GM23338 (cell line): ENCODE data around the gene BSND. TPM values are rescaled to one million over a fixed set of nuclear protein-coding genes. Genes with fewer than 3 reads are reported as not detected.

Source experiments
- ATAC-seq: fragments of 200-7000 bp; cut with Tn5 transposase; 3 replicates; pipeline ENCODE4 v1.9.1; 2020
- DNase-seq: peaks from one replicate; pipeline ENCODE4 v3.0.0-alpha.2; 2015; ENCODE audit warnings: low spot score
- H2AFZ ChIP-seq: fragments of 200-600 bp; sonication (generic); 2 replicates; pipeline ENCODE4 v1.8.0; 2016; ENCODE audit warnings: antibody characterized with exemption, mild to moderate bottlenecking, moderate library complexity
- H3F3A ChIP-seq: fragments of 200-600 bp; sonication (generic); replicated peaks from 2 replicates; pipeline ENCODE4 v1.8.0; 2017; ENCODE audit warnings: antibody characterized with exemption, mixed run types, low read depth
- H3K27ac ChIP-seq: fragments of 200-600 bp; sonication (generic); 2 replicates; pipeline ENCODE4 v1.6.1; 2016; ENCODE audit warnings: low read depth
- H3K27me3 ChIP-seq: fragments of 200-600 bp; sonication (generic); 2 replicates; pipeline ENCODE4 v1.8.0; 2016; ENCODE audit warnings: mild to moderate bottlenecking, mixed run types, moderate library complexity; ENCODE audit not compliant: insufficient read depth
- H3K36me3 ChIP-seq: fragments of 200-600 bp; sonication (generic); 2 replicates; pipeline ENCODE4 v1.8.0; 2016; ENCODE audit warnings: mild to moderate bottlenecking; ENCODE audit not compliant: insufficient read depth
- H3K4me1 ChIP-seq: fragments of 200-600 bp; sonication (generic); 2 replicates; pipeline ENCODE4 v1.8.0; 2016; ENCODE audit warnings: mild to moderate bottlenecking, moderate library complexity; ENCODE audit not compliant: insufficient read depth
- H3K4me2 ChIP-seq: fragments of 200-600 bp; sonication (generic); 2 replicates; pipeline ENCODE4 v1.7.1; 2017; ENCODE audit warnings: mixed run types
- H3K4me3 ChIP-seq: fragments of 200-600 bp; sonication (generic); 2 replicates; pipeline ENCODE4 v1.6.1; 2016; ENCODE audit warnings: mixed run types
- H3K79me2 ChIP-seq: fragments of 200-600 bp; sonication (generic); replicated peaks from 2 replicates; pipeline ENCODE4 v1.8.0; 2017; ENCODE audit warnings: mild to moderate bottlenecking; ENCODE audit not compliant: insufficient read depth
- H3K9me2 ChIP-seq: fragments of 200-600 bp; sonication (generic); 2 replicates; pipeline ENCODE4 v1.8.0; 2017; ENCODE audit not compliant: insufficient read depth
- H4K20me1 ChIP-seq: fragments of 200-600 bp; sonication (generic); replicated peaks from 2 replicates; pipeline ENCODE4 v1.8.0; 2017; ENCODE audit warnings: mild to moderate bottlenecking; ENCODE audit not compliant: insufficient read depth
- H3K27ac Mint-ChIP-seq: 2 replicates; pipeline ENCODE4 v1.8.0; 2020; ENCODE audit warnings: inconsistent platforms, mild to moderate bottlenecking, moderate library complexity, mixed read lengths
- H3K27me3 Mint-ChIP-seq: 3 replicates; pipeline ENCODE4 v1.8.0; 2022; ENCODE audit warnings: low read depth, mild to moderate bottlenecking, moderate library complexity, mixed read lengths, inconsistent platforms; ENCODE audit not compliant: insufficient read depth, poor library complexity
- H3K36me3 Mint-ChIP-seq: 3 replicates; pipeline ENCODE4 v1.8.0; 2021; ENCODE audit warnings: low read depth, mild to moderate bottlenecking, inconsistent platforms, moderate library complexity, mixed read lengths
- H3K4me1 Mint-ChIP-seq: 3 replicates; pipeline ENCODE4 v1.8.0; 2020; ENCODE audit warnings: mild to moderate bottlenecking, inconsistent platforms, mixed read lengths
- H3K4me3 Mint-ChIP-seq: 3 replicates; pipeline ENCODE4 v1.8.0; 2021; ENCODE audit warnings: moderate library complexity, mild to moderate bottlenecking, inconsistent platforms, mixed read lengths
- H3K9me3 Mint-ChIP-seq: 3 replicates; pipeline ENCODE4 v1.8.0; 2020; ENCODE audit warnings: moderate library complexity, mild to moderate bottlenecking, inconsistent platforms, mixed read lengths
- CREB1 ChIP-seq: fragments of 250-450 bp; sonication (Bioruptor Pico); IDR thresholded peaks from 2 replicates; pipeline ENCODE4 v1.5.0; 2020; ENCODE audit warnings: low read depth, mild to moderate bottlenecking, moderate library complexity
- EZH2 ChIP-seq: fragments of 200-600 bp; sonication (generic); IDR thresholded peaks from one replicate; pipeline ENCODE4 v1.8.0; 2017; ENCODE audit warnings: antibody characterized with exemption, mild to moderate bottlenecking, low read depth; ENCODE audit not compliant: unreplicated experiment
- JUNB ChIP-seq: IDR thresholded peaks from one replicate; pipeline ENCODE4 v1.6.1; 2016; ENCODE audit warnings: antibody characterized with exemption; ENCODE audit not compliant: unreplicated experiment
- NANOG ChIP-seq: IDR thresholded peaks from 2 replicates; pipeline ENCODE4 v1.6.1; 2016; ENCODE audit warnings: antibody characterized with exemption, borderline replicate concordance
- POLR2AphosphoS5 ChIP-seq: IDR thresholded peaks from 2 replicates; pipeline ENCODE4 v1.6.1; 2016; ENCODE audit warnings: antibody characterized with exemption, low read depth
- STAT1 ChIP-seq: IDR thresholded peaks from one replicate; pipeline ENCODE4 v1.6.1; 2016; ENCODE audit warnings: antibody characterized with exemption; ENCODE audit not compliant: unreplicated experiment
- ZNF114 ChIP-seq: fragments of 250-450 bp; sonication (Bioruptor Pico); IDR thresholded peaks from 2 replicates; pipeline ENCODE4 v1.5.0; 2020; ENCODE audit warnings: mild to moderate bottlenecking, moderate library complexity
- ZNF331 ChIP-seq: fragments of 250-450 bp; sonication (Bioruptor Pico); IDR thresholded peaks from 2 replicates; pipeline ENCODE4 v1.5.0; 2020; ENCODE audit warnings: low read depth, mild to moderate bottlenecking, moderate library complexity
- polyA plus RNA-seq: library from polyadenylated mRNA; unstranded; fragments of >200 nt; fragmentation: Nextera tagmentation; extraction: Ambion mirVana; gene quantifications from 2 replicates; pipeline ENCODE4 v1.2.1, GENCODE V29; 2016
- total RNA-seq: library from RNA; depleted of rRNA; stranded (reverse); fragments of >200 nt; shearing (Covaris generic); gene quantifications from 2 replicates; pipeline ENCODE4 v1.2.3, GENCODE V29; 2014
- TF ChIP-seq, protein P1 (sequence below): IDR thresholded peaks from 2 replicates; pipeline ENCODE4 v1.6.1; 2016; ENCODE audit warnings: antibody characterized with exemption
- TF ChIP-seq, protein P2 (sequence below), 2 experiments: fragments of 200-600 bp in 1 of 2; sonication (generic) in 1 of 2; conservative IDR thresholded peaks; 2 replicates each; pipeline versions ENCODE4 v1.5.1 to v1.6.1; 2016 to 2017; ENCODE audit warnings: antibody characterized with exemption in 2 of 2, low read depth in 2 of 2, mild to moderate bottlenecking in 2 of 2, moderate library complexity in 1 of 2
- TF ChIP-seq, protein P3 (sequence below): IDR thresholded peaks from one replicate; pipeline ENCODE4 v1.6.1; 2018; ENCODE audit warnings: antibody characterized with exemption; ENCODE audit not compliant: unreplicated experiment
- TF ChIP-seq, protein P4 (sequence below): fragments of 250-450 bp; sonication (Bioruptor Pico); IDR thresholded peaks from 2 replicates; pipeline ENCODE4 v1.5.0; 2020; ENCODE audit warnings: mild to moderate bottlenecking, moderate library complexity

BSND gene
- total and polyA plus RNA-seq, 2 experiments from 2014 or later: 0.55 to 1.4 TPM

GRCh38 chr1:54956726-54957125 is 42.0 kb upstream of the BSND start:
- no peaks in the 10 kb centered on the region for H3K27me3 Mint-ChIP-seq
- no peak overlapping the region for H3K27ac ChIP-seq
- TF ChIP-seq, protein P1, sequence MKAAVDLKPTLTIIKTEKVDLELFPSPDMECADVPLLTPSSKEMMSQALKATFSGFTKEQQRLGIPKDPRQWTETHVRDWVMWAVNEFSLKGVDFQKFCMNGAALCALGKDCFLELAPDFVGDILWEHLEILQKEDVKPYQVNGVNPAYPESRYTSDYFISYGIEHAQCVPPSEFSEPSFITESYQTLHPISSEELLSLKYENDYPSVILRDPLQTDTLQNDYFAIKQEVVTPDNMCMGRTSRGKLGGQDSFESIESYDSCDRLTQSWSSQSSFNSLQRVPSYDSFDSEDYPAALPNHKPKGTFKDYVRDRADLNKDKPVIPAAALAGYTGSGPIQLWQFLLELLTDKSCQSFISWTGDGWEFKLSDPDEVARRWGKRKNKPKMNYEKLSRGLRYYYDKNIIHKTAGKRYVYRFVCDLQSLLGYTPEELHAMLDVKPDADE: no peak
- TF ChIP-seq CREB1 (CRISPR knock-in tag): no peak
- TF ChIP-seq ZNF331: no peak
- TF ChIP-seq ZNF114 (CRISPR knock-in tag): no peak
- TF ChIP-seq, protein P2, sequence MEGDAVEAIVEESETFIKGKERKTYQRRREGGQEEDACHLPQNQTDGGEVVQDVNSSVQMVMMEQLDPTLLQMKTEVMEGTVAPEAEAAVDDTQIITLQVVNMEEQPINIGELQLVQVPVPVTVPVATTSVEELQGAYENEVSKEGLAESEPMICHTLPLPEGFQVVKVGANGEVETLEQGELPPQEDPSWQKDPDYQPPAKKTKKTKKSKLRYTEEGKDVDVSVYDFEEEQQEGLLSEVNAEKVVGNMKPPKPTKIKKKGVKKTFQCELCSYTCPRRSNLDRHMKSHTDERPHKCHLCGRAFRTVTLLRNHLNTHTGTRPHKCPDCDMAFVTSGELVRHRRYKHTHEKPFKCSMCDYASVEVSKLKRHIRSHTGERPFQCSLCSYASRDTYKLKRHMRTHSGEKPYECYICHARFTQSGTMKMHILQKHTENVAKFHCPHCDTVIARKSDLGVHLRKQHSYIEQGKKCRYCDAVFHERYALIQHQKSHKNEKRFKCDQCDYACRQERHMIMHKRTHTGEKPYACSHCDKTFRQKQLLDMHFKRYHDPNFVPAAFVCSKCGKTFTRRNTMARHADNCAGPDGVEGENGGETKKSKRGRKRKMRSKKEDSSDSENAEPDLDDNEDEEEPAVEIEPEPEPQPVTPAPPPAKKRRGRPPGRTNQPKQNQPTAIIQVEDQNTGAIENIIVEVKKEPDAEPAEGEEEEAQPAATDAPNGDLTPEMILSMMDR (conservative IDR thresholded peaks at IDR 0.05; ENCODE audit: low read depth in 2 of 2): no peak
- TF ChIP-seq STAT1: no peak
- no peak for TF ChIP-seq JUNB
- TF ChIP-seq, protein P3, sequence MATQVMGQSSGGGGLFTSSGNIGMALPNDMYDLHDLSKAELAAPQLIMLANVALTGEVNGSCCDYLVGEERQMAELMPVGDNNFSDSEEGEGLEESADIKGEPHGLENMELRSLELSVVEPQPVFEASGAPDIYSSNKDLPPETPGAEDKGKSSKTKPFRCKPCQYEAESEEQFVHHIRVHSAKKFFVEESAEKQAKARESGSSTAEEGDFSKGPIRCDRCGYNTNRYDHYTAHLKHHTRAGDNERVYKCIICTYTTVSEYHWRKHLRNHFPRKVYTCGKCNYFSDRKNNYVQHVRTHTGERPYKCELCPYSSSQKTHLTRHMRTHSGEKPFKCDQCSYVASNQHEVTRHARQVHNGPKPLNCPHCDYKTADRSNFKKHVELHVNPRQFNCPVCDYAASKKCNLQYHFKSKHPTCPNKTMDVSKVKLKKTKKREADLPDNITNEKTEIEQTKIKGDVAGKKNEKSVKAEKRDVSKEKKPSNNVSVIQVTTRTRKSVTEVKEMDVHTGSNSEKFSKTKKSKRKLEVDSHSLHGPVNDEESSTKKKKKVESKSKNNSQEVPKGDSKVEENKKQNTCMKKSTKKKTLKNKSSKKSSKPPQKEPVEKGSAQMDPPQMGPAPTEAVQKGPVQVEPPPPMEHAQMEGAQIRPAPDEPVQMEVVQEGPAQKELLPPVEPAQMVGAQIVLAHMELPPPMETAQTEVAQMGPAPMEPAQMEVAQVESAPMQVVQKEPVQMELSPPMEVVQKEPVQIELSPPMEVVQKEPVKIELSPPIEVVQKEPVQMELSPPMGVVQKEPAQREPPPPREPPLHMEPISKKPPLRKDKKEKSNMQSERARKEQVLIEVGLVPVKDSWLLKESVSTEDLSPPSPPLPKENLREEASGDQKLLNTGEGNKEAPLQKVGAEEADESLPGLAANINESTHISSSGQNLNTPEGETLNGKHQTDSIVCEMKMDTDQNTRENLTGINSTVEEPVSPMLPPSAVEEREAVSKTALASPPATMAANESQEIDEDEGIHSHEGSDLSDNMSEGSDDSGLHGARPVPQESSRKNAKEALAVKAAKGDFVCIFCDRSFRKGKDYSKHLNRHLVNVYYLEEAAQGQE: no peak
- TF ChIP-seq, protein P4, sequence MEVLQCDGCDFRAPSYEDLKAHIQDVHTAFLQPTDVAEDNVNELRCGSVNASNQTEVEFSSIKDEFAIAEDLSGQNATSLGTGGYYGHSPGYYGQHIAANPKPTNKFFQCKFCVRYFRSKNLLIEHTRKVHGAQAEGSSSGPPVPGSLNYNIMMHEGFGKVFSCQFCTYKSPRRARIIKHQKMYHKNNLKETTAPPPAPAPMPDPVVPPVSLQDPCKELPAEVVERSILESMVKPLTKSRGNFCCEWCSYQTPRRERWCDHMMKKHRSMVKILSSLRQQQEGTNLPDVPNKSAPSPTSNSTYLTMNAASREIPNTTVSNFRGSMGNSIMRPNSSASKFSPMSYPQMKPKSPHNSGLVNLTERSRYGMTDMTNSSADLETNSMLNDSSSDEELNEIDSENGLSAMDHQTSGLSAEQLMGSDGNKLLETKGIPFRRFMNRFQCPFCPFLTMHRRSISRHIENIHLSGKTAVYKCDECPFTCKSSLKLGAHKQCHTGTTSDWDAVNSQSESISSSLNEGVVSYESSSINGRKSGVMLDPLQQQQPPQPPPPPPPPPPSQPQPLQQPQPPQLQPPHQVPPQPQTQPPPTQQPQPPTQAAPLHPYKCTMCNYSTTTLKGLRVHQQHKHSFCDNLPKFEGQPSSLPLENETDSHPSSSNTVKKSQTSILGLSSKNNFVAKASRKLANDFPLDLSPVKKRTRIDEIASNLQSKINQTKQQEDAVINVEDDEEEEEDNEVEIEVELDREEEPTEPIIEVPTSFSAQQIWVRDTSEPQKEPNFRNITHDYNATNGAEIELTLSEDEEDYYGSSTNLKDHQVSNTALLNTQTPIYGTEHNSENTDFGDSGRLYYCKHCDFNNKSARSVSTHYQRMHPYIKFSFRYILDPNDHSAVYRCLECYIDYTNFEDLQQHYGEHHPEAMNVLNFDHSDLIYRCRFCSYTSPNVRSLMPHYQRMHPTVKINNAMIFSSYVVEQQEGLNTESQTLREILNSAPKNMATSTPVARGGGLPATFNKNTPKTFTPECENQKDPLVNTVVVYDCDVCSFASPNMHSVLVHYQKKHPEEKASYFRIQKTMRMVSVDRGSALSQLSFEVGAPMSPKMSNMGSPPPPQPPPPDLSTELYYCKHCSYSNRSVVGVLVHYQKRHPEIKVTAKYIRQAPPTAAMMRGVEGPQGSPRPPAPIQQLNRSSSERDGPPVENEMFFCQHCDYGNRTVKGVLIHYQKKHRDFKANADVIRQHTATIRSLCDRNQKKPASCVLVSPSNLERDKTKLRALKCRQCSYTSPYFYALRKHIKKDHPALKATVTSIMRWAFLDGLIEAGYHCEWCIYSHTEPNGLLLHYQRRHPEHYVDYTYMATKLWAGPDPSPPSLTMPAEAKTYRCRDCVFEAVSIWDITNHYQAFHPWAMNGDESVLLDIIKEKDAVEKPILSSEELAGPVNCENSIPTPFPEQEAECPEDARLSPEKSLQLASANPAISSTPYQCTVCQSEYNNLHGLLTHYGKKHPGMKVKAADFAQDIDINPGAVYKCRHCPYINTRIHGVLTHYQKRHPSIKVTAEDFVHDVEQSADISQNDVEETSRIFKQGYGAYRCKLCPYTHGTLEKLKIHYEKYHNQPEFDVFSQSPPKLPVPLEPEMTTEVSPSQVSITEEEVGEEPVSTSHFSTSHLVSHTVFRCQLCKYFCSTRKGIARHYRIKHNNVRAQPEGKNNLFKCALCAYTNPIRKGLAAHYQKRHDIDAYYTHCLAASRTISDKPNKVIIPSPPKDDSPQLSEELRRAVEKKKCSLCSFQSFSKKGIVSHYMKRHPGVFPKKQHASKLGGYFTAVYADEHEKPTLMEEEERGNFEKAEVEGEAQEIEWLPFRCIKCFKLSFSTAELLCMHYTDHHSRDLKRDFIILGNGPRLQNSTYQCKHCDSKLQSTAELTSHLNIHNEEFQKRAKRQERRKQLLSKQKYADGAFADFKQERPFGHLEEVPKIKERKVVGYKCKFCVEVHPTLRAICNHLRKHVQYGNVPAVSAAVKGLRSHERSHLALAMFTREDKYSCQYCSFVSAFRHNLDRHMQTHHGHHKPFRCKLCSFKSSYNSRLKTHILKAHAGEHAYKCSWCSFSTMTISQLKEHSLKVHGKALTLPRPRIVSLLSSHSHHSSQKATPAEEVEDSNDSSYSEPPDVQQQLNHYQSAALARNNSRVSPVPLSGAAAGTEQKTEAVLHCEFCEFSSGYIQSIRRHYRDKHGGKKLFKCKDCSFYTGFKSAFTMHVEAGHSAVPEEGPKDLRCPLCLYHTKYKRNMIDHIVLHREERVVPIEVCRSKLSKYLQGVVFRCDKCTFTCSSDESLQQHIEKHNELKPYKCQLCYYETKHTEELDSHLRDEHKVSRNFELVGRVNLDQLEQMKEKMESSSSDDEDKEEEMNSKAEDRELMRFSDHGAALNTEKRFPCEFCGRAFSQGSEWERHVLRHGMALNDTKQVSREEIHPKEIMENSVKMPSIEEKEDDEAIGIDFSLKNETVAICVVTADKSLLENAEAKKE (CRISPR knock-in tag): no peak
- TF ChIP-seq NANOG: no peak
- no peak for TF ChIP-seq POLR2AphosphoS5
- no peak for TF ChIP-seq EZH2
- ATAC-seq (no peak), DNase-seq (no peak)
- H3K9me3 Mint-ChIP-seq: peaks cover 65% of the 10 kb centered on the region
- H4K20me1 ChIP-seq: no peaks in the 10 kb centered on the region
- no peaks in the 10 kb centered on the region for H3K27me3 ChIP-seq
- H3K9me2 ChIP-seq: no peaks in the 10 kb centered on the region
- no peaks in the 10 kb centered on the region for H3K79me2 ChIP-seq
- peaks cover 3% of the 10 kb centered on the region for H3K4me1 Mint-ChIP-seq
- H3K4me3 Mint-ChIP-seq: no peak overlapping the region
- peaks cover 51% of the 10 kb centered on the region for H3K36me3 Mint-ChIP-seq
- no peaks in the 10 kb centered on the region for H3F3A ChIP-seq
- H3K4me3 ChIP-seq: no peak overlapping the region
- H3K4me1 ChIP-seq: peaks cover 14% of the 10 kb centered on the region
- no peak overlapping the region for H3K27ac Mint-ChIP-seq
- no peak overlapping the region for H3K4me2 ChIP-seq
- no peak overlapping the region for H2AFZ ChIP-seq
- H3K36me3 ChIP-seq: no peaks in the 10 kb centered on the region; the same call in 1 of the 2 replicates
